ENCODE measurements around the gene ANKLE2. TPM values are rescaled to one million over a fixed set of nuclear protein-coding genes. Genes with fewer than 3 reads are reported as not detected.

Gene ANKLE2
- total and polyA plus RNA-seq, 10 of the 15 experiments (the other 5 are each of a cell fraction or from before 2014, with no cell fraction given) = 4.3 to 89.4 (median 53.0) TPM

DNA sequence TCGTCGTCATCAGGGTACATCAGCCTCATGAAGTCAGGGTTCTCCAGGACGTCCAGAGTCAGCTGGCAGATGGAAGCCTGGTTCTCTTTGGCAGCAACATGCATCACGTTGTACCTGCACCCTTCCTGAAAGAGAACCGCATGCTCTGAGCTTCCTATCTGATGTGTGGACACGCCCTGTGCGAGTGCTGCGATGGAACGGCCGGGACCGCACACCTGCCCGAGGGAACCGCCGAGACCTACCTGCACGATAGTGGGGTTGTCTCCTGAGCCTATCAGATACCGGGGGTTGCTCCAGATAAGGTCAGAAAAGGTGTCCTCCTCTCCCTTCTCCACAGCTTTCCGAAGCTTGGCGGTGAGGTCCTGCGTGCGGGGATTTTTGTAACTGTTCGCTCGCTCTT, 13.7 kb downstream of the ANKLE2 start:
- no peak for ATAC-seq

More for the DNA sequence above, 13.7 kb downstream of the ANKLE2 start:
- Histone ChIP-seq H3K4me3 (no peak overlapping the region), H3K27me3 (replicated peaks in 1 of 2; ENCODE audit: control insufficient read depth in 2 of 2, insufficient read depth in 2 of 2, low read length in 1 of 2) (no peaks in the 10 kb centered on the region), H3K36me3 (ENCODE audit: control insufficient read depth in 2 of 2, insufficient read depth in 2 of 2, low read length in 1 of 2) (peaks cover 35 to 54% of the 10 kb centered on the region in 2 experiments), H4K20me1 (ENCODE audit: control insufficient read depth, insufficient read depth) (0 out of 2 replicates have a peak, but pooled peaks cover 4% of the 10 kb centered on the region), H3K4me1 (ENCODE audit: control insufficient read depth, insufficient read depth, low read length) (no peaks in the 10 kb centered on the region), H3K4me2 (ENCODE audit: control insufficient read depth, insufficient read depth) (no peak overlapping the region), H3K9ac (ENCODE audit: control insufficient read depth, insufficient read depth, low read length) (no peak overlapping the region), H3K9me3 (replicated peaks; ENCODE audit: control insufficient read depth, insufficient read depth, low read length) (no peaks in the 10 kb centered on the region), H2AFZ (ENCODE audit: control insufficient read depth, low read depth, low read length) (no peak overlapping the region), H3K27ac (ENCODE audit: control insufficient read depth, insufficient read depth) (no peak overlapping the region), H3K79me2 (ENCODE audit: control insufficient read depth, insufficient read depth, low read length) (peaks cover 1% of the 10 kb centered on the region)
- 92% methylated on average over 22 of the region's 22 CpGs for WGBS (ENCODE audit: insufficient coverage, insufficient replicate concordance, low lambda C conversion rate, missing lambda C conversion rate)
- in situ Hi-C loops (cut with MboI) (no loop called here), intact Hi-C loops (cut with micrococcal nuclease; ENCODE audit: unreplicated experiment) (no loop called here)
- SMC1A ChIA-PET (ENCODE audit: uncharacterized antibody, unreplicated experiment) = no interaction called here
- TF ChIP-seq EZH2 (IDR thresholded peaks at IDR 0.05; ENCODE audit: borderline replicate concordance, control insufficient read depth, low read depth, low read length) (no peak), PAX8 (IDR thresholded peaks at IDR 0.05) (no peak), SMAD5 (IDR thresholded peaks at IDR 0.05; ENCODE audit: low read depth) (no peak), POLR2A (IDR thresholded peaks at IDR 0.05; ENCODE audit: low read depth, low read length) (no peak), TCF12 (IDR thresholded peaks at IDR 0.05; ENCODE audit: low read depth, low read length) (no peak), MYB (IDR thresholded peaks at IDR 0.05; ENCODE audit: borderline replicate concordance, low read depth, low read length) (no peak), BMI1 (IDR thresholded peaks at IDR 0.05; ENCODE audit: borderline replicate concordance) (no peak)
- TF ChIP-seq, protein P1, sequence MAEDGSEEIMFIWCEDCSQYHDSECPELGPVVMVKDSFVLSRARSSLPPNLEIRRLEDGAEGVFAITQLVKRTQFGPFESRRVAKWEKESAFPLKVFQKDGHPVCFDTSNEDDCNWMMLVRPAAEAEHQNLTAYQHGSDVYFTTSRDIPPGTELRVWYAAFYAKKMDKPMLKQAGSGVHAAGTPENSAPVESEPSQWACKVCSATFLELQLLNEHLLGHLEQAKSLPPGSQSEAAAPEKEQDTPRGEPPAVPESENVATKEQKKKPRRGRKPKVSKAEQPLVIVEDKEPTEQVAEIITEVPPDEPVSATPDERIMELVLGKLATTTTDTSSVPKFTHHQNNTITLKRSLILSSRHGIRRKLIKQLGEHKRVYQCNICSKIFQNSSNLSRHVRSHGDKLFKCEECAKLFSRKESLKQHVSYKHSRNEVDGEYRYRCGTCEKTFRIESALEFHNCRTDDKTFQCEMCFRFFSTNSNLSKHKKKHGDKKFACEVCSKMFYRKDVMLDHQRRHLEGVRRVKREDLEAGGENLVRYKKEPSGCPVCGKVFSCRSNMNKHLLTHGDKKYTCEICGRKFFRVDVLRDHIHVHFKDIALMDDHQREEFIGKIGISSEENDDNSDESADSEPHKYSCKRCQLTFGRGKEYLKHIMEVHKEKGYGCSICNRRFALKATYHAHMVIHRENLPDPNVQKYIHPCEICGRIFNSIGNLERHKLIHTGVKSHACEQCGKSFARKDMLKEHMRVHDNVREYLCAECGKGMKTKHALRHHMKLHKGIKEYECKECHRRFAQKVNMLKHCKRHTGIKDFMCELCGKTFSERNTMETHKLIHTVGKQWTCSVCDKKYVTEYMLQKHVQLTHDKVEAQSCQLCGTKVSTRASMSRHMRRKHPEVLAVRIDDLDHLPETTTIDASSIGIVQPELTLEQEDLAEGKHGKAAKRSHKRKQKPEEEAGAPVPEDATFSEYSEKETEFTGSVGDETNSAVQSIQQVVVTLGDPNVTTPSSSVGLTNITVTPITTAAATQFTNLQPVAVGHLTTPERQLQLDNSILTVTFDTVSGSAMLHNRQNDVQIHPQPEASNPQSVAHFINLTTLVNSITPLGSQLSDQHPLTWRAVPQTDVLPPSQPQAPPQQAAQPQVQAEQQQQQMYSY (CRISPR knock-in tag; IDR thresholded peaks at IDR 0.05) = no peak
- TF ChIP-seq, protein P2, sequence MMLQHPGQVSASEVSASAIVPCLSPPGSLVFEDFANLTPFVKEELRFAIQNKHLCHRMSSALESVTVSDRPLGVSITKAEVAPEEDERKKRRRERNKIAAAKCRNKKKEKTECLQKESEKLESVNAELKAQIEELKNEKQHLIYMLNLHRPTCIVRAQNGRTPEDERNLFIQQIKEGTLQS (IDR thresholded peaks at IDR 0.05; ENCODE audit: borderline replicate concordance, extremely low read depth, low read depth, low read length) = no peak
- CTCF ChIA-PET = no interaction called here
- POLR2A ChIA-PET = no interaction called here
- FAIRE-seq (no peak), DNase-seq (ENCODE audit: low read depth, low spot score) (no peak)
- BruUV-seq (replicated peaks) = no TSS peak
- RAD21 ChIA-PET (ENCODE audit: unreplicated experiment) = no interaction called here
